Neural cell (in vitro differentiated cells): ENCODE measurements around the gene CES4A. TPM values are rescaled to one million over a fixed set of nuclear protein-coding genes. Genes with fewer than 3 reads are reported as not detected.
"Not testable (repeated sequence)": the region's sequence is repeated elsewhere in the genome, so short reads cannot be mapped to it uniquely, and the experiment has no call there.

Experiments
- H2AFZ ChIP-seq: fragments of 200-600, 300-800 bp; sonication (generic), shearing (Covaris generic); 2 replicates; pipeline ENCODE4 v1.6.0; 2014; ENCODE audit warnings: low read depth, mild to moderate bottlenecking, antibody characterized with exemption, low read length, moderate library complexity
- H3F3A ChIP-seq: fragments of 200-600 bp; shearing (Covaris generic); 2 replicates; pipeline ENCODE4 v1.6.1; 2016; ENCODE audit warnings: mild to moderate bottlenecking, moderate library complexity, mixed read lengths, antibody characterized with exemption, low read length; ENCODE audit not compliant: insufficient read depth, poor library complexity, severe bottlenecking
- H3K27ac ChIP-seq: fragments of 200-600, 300-800 bp; sonication (generic), shearing (Covaris generic); 2 replicates; pipeline ENCODE4 v1.5.1; 2014; ENCODE audit warnings: mild to moderate bottlenecking, low read length, moderate library complexity
- H3K27me3 ChIP-seq: fragments of 300-800, 200-600 bp; sonication (generic), shearing (Covaris generic); 2 replicates; pipeline ENCODE4 v1.6.0; 2014; ENCODE audit warnings: mild to moderate bottlenecking, low read depth, low read length, moderate library complexity; ENCODE audit not compliant: insufficient read depth
- H3K36me3 ChIP-seq: fragments of 300-800, 200-600 bp; sonication (generic), shearing (Covaris generic); 2 replicates; pipeline ENCODE4 v1.5.1; 2014; ENCODE audit warnings: mild to moderate bottlenecking, antibody characterized with exemption, low read length, moderate library complexity; ENCODE audit not compliant: insufficient read depth
- H3K4me2 ChIP-seq: fragments of 300-800, 200-600 bp; sonication (generic), shearing (Covaris generic); 2 replicates; pipeline ENCODE4 v1.6.0; 2014; ENCODE audit warnings: mild to moderate bottlenecking, low read length
- H3K4me3 ChIP-seq: fragments of 300-800, 200-600 bp; sonication (generic), shearing (Covaris generic); 2 replicates; pipeline ENCODE4 v1.5.1; 2014; ENCODE audit warnings: mild to moderate bottlenecking, low read length, moderate library complexity
- H3K79me2 ChIP-seq: fragments of 200-600 bp; shearing (Covaris generic); replicated peaks from 2 replicates; pipeline ENCODE4 v1.6.0; 2014; ENCODE audit warnings: mild to moderate bottlenecking, low read length, moderate library complexity; ENCODE audit not compliant: insufficient read depth
- H3K9ac ChIP-seq: fragments of 300-800, 200-600 bp; sonication (generic), shearing (Covaris generic); 2 replicates; pipeline ENCODE4 v1.6.1; 2016; ENCODE audit warnings: mild to moderate bottlenecking, low read length, mixed read lengths
- H3K9me2 ChIP-seq: fragments of 200-600 bp; shearing (Covaris generic); 2 replicates; pipeline ENCODE4 v1.6.1; 2016; ENCODE audit warnings: mild to moderate bottlenecking, low read length, mixed read lengths; ENCODE audit not compliant: insufficient read depth
- H3K9me3 ChIP-seq: fragments of 200-600, 300-800 bp; sonication (generic), shearing (Covaris generic); 2 replicates; pipeline ENCODE4 v1.6.1; 2016; ENCODE audit warnings: mild to moderate bottlenecking, mixed run types, low read length, moderate library complexity, mixed read lengths
- H4K20me1 ChIP-seq: fragments of 200-600 bp; shearing (Covaris generic); 2 replicates; pipeline ENCODE4 v1.6.1; 2016; ENCODE audit warnings: mild to moderate bottlenecking, mixed run types; ENCODE audit not compliant: insufficient read depth
- EP300 ChIP-seq: fragments of 450-650 bp; conservative IDR thresholded peaks from 2 replicates; pipeline ENCODE4 v1.6.1; 2014; ENCODE audit warnings: antibody characterized with exemption, mild to moderate bottlenecking, moderate library complexity; ENCODE audit not compliant: poor library complexity, severe bottlenecking
- EZH2 ChIP-seq: fragments of 200-600, 300-800 bp; shearing (Covaris generic), sonication (generic); IDR thresholded peaks from 2 replicates; pipeline ENCODE4 v1.6.1; 2014; ENCODE audit warnings: antibody characterized with exemption, low read length, borderline replicate concordance, mild to moderate bottlenecking; ENCODE audit not compliant: insufficient read depth, poor library complexity, severe bottlenecking
- MXI1 ChIP-seq: fragments of 450-650 bp; conservative IDR thresholded peaks from 2 replicates; pipeline ENCODE4 v1.6.1; 2014; ENCODE audit warnings: antibody characterized with exemption, mild to moderate bottlenecking; ENCODE audit not compliant: poor library complexity, severe bottlenecking
- POLR2AphosphoS5 ChIP-seq: IDR thresholded peaks from 2 replicates; pipeline ENCODE4 v1.6.1; 2012
- RAD21 ChIP-seq: fragments of 450-650 bp; conservative IDR thresholded peaks from 2 replicates; pipeline ENCODE4 v1.6.1; 2014; ENCODE audit warnings: antibody characterized with exemption, mild to moderate bottlenecking, moderate library complexity
- SMC3 ChIP-seq: fragments of 450-650 bp; conservative IDR thresholded peaks from 2 replicates; pipeline ENCODE4 v1.6.1; 2014; ENCODE audit warnings: antibody characterized with exemption, mild to moderate bottlenecking, moderate library complexity; ENCODE audit not compliant: poor library complexity
- TAF1 ChIP-seq: IDR thresholded peaks from 2 replicates; pipeline ENCODE4 v1.6.1; 2012; ENCODE audit warnings: low read depth
- polyA plus RNA-seq: library from polyadenylated mRNA; depleted of rRNA; stranded (reverse); fragments of >200 nt; gene quantifications from 2 replicates; pipeline ENCODE4 v1.2.3, GENCODE V29; 2014
- TF ChIP-seq, protein P1 (sequence below): IDR thresholded peaks from 2 replicates; pipeline ENCODE4 v1.6.1; 2012; ENCODE audit warnings: borderline replicate concordance
- TF ChIP-seq, protein P2 (sequence below): fragments of 450-650 bp; IDR thresholded peaks from 2 replicates; pipeline ENCODE4 v1.5.1; 2014; ENCODE audit warnings: antibody characterized with exemption, mild to moderate bottlenecking, moderate library complexity; ENCODE audit not compliant: poor library complexity, severe bottlenecking

CES4A gene
- polyA plus RNA-seq, 1 donor from 2014 or later = 51.2 TPM

DNA sequence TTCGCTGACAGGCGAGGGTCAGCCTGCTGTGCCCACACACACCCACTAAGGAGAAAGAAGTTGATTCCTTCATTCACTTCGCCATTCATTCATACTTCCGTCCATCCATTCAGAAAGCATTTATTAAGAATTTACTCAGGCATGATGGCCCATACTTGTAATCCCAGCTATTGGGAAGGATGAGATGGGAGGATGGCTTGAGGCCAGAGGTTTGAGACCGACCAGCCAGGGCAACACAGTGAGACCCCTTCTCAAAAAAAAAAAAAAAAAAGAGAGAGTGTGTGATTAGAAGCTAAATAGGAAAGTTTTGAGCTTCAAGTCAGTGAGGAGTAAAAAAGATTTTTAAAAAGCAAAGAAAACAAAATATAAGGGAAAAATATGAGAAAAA is 44.3 kb upstream of the CES4A start:
- H3F3A ChIP-seq = no peaks in the 10 kb centered on the region
- H3K27me3 ChIP-seq = peaks cover 15% of the 10 kb centered on the region
- H4K20me1 ChIP-seq = no peaks in the 10 kb centered on the region
- no peaks in the 10 kb centered on the region for H3K9me3 ChIP-seq
- TF ChIP-seq SMC3 = no peak
- TF ChIP-seq EZH2 = no peak
- TF ChIP-seq POLR2AphosphoS5 = no peak
- TF ChIP-seq, protein P1, sequence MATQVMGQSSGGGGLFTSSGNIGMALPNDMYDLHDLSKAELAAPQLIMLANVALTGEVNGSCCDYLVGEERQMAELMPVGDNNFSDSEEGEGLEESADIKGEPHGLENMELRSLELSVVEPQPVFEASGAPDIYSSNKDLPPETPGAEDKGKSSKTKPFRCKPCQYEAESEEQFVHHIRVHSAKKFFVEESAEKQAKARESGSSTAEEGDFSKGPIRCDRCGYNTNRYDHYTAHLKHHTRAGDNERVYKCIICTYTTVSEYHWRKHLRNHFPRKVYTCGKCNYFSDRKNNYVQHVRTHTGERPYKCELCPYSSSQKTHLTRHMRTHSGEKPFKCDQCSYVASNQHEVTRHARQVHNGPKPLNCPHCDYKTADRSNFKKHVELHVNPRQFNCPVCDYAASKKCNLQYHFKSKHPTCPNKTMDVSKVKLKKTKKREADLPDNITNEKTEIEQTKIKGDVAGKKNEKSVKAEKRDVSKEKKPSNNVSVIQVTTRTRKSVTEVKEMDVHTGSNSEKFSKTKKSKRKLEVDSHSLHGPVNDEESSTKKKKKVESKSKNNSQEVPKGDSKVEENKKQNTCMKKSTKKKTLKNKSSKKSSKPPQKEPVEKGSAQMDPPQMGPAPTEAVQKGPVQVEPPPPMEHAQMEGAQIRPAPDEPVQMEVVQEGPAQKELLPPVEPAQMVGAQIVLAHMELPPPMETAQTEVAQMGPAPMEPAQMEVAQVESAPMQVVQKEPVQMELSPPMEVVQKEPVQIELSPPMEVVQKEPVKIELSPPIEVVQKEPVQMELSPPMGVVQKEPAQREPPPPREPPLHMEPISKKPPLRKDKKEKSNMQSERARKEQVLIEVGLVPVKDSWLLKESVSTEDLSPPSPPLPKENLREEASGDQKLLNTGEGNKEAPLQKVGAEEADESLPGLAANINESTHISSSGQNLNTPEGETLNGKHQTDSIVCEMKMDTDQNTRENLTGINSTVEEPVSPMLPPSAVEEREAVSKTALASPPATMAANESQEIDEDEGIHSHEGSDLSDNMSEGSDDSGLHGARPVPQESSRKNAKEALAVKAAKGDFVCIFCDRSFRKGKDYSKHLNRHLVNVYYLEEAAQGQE = no peak
- H3K4me3 ChIP-seq = no peak overlapping the region
- H3K4me2 ChIP-seq = no peak overlapping the region
- H3K79me2 ChIP-seq = no peaks in the 10 kb centered on the region
- H3K27ac ChIP-seq = no peak overlapping the region
- no peaks in the 10 kb centered on the region for H3K9me2 ChIP-seq
- no peak overlapping the region for H3K9ac ChIP-seq
- H3K36me3 ChIP-seq = no peaks in the 10 kb centered on the region
- no peak overlapping the region for H2AFZ ChIP-seq

DNA sequence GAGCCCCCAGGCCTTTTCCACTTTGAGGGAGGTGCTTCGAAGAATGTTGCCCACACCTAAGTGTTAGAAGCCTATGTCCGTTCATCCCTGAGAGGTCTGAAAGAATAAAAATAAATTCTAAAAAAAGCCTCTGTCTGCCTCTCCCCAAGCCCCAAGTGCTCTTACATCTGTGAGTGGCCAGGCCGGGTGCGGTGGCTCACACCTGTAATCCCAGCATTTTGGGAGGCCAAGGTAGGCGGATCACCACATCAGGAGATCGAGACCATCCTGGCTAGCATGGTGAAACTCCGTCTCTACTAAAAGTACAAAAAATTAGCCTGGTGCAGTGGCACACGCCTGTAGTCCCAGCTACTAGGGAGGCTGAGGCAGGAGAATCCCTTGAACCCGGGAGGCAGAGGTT is 43.4 kb upstream of the CES4A start:
- peaks cover 23% of the 10 kb centered on the region for H3K27me3 ChIP-seq
- H3K4me3 ChIP-seq, H3K9ac ChIP-seq: not testable (repeated sequence)

DNA sequence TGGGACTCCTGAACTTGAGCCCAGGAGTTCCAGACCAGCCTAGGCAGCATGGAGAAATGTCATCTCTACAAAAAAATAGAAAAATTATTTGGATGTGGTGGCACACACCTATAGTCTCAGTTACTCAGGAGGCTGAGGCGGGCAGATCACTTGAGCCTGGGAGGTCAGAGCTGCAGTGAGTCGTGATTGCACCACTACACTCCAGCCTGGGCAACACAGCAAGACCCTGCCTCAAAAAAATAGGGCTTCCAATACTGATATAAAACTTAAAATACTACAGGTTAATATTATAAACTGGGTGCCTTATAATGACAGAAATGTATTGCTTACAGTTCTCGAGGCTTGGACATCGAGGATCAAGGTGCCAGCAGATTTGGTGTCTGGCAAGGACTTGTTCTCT is 42.5 kb upstream of the CES4A start:
- Histone ChIP-seq H3K9me3 (no peaks in the 10 kb centered on the region), H3K27ac (no peak overlapping the region), H3K9ac (no peak overlapping the region), H3K9me2 (no peaks in the 10 kb centered on the region), H3K4me3 (no peak overlapping the region), H3K79me2 (no peaks in the 10 kb centered on the region), H2AFZ (no peak overlapping the region), H3F3A (no peaks in the 10 kb centered on the region), H3K4me2 (no peak overlapping the region), H4K20me1 (no peaks in the 10 kb centered on the region), H3K27me3 (peaks cover 32% of the 10 kb centered on the region), H3K36me3 (no peaks in the 10 kb centered on the region)
- TF ChIP-seq, protein P1 = no peak
- TF ChIP-seq TAF1 (no peak), EZH2 (no peak), MXI1 (no peak), RAD21 (no peak), SMC3 (no peak), EP300 (no peak), POLR2AphosphoS5 (no peak)
- TF ChIP-seq, protein P2, sequence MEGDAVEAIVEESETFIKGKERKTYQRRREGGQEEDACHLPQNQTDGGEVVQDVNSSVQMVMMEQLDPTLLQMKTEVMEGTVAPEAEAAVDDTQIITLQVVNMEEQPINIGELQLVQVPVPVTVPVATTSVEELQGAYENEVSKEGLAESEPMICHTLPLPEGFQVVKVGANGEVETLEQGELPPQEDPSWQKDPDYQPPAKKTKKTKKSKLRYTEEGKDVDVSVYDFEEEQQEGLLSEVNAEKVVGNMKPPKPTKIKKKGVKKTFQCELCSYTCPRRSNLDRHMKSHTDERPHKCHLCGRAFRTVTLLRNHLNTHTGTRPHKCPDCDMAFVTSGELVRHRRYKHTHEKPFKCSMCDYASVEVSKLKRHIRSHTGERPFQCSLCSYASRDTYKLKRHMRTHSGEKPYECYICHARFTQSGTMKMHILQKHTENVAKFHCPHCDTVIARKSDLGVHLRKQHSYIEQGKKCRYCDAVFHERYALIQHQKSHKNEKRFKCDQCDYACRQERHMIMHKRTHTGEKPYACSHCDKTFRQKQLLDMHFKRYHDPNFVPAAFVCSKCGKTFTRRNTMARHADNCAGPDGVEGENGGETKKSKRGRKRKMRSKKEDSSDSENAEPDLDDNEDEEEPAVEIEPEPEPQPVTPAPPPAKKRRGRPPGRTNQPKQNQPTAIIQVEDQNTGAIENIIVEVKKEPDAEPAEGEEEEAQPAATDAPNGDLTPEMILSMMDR = no peak

More for the DNA sequence above, 43.4 kb upstream of the CES4A start:
- not testable (repeated sequence) for H4K20me1 ChIP-seq, H3K36me3 ChIP-seq, H3K79me2 ChIP-seq, H3K9me2 ChIP-seq, H3K4me2 ChIP-seq, H3K27ac ChIP-seq, H2AFZ ChIP-seq, H3K9me3 ChIP-seq, H3F3A ChIP-seq
